Keratinocyte (primary cell): ENCODE measurements around the gene STK32C. TPM values are rescaled to one million over a fixed set of nuclear protein-coding genes. Genes with fewer than 3 reads are reported as not detected.

Source experiments
- DNase-seq: peaks from one replicate; pipeline ENCODE4 v3.0.0-alpha.2; 2011; ENCODE audit warnings: low read depth, missing footprints, low spot score
- FAIRE-seq: peaks from 2 replicates; lab custom pipeline; 2011; peaks lifted over from hg19 to GRCh38; lab: Jason Lieb, UNC
- H2AFZ ChIP-seq: 2 replicates; pipeline ENCODE4 v1.6.0; 2012; ENCODE audit warnings: low read length, control low read depth, inconsistent platforms; ENCODE audit not compliant: control insufficient read depth
- H3K27ac ChIP-seq: 2 replicates; pipeline ENCODE4 v1.5.1; 2011; ENCODE audit warnings: low read length; ENCODE audit not compliant: control insufficient read depth, insufficient read depth
- H3K27me3 ChIP-seq: 3 replicates; pipeline ENCODE4 v1.6.0; 2011; ENCODE audit warnings: low read length; ENCODE audit not compliant: control insufficient read depth, insufficient read depth; ENCODE audit errors: extremely low read depth
- H3K36me3 ChIP-seq, 2 experiments: 2 replicates in 1 of 2; 3 replicates in 1 of 2; pipeline ENCODE4 v1.5.1; 2011; ENCODE audit warnings: low read length in 2 of 2, mild to moderate bottlenecking in 1 of 2; ENCODE audit not compliant: control insufficient read depth in 2 of 2, insufficient read depth in 2 of 2; ENCODE audit errors: extremely low read depth in 1 of 2
- H3K4me1 ChIP-seq: 3 replicates; pipeline ENCODE4 v1.5.1; 2011; ENCODE audit warnings: low read length; ENCODE audit not compliant: control insufficient read depth, insufficient read depth; ENCODE audit errors: extremely low read depth
- H3K4me2 ChIP-seq: 3 replicates; pipeline ENCODE4 v1.6.0; 2011; ENCODE audit warnings: low read depth, low read length; ENCODE audit not compliant: control insufficient read depth, insufficient read depth; ENCODE audit errors: extremely low read depth
- H3K4me3 ChIP-seq, 3 experiments: fragments of 200-600 bp in 1 of 3; sonication (generic) in 1 of 3; 2 replicates in 2 of 3; 3 replicates in 1 of 3; pipeline ENCODE4 v1.5.1; 2011 to 2016; ENCODE audit warnings: low read length in 3 of 3, mild to moderate bottlenecking in 3 of 3, control low read depth in 2 of 3, inconsistent platforms in 1 of 3, low read depth in 1 of 3, mixed read lengths in 1 of 3, mixed run types in 1 of 3, moderate library complexity in 1 of 3; ENCODE audit not compliant: control insufficient read depth in 2 of 3, insufficient read depth in 2 of 3; ENCODE audit errors: extremely low read depth in 1 of 3
- H3K79me2 ChIP-seq: 2 replicates; pipeline ENCODE4 v1.6.0; 2012; ENCODE audit warnings: low read length; ENCODE audit not compliant: control insufficient read depth, insufficient read depth
- H3K9ac ChIP-seq: 3 replicates; pipeline ENCODE4 v1.6.0; 2011; ENCODE audit warnings: low read length; ENCODE audit not compliant: control insufficient read depth, insufficient read depth; ENCODE audit errors: extremely low read depth
- H3K9me1 ChIP-seq: 3 replicates; pipeline ENCODE4 v1.6.0; 2011; ENCODE audit warnings: low read length; ENCODE audit not compliant: control insufficient read depth, insufficient read depth; ENCODE audit errors: extremely low read depth
- H3K9me3 ChIP-seq: 2 replicates; pipeline ENCODE4 v1.5.1; 2012; ENCODE audit warnings: low read depth, low read length; ENCODE audit not compliant: control insufficient read depth
- H4K20me1 ChIP-seq: 3 replicates; pipeline ENCODE4 v1.6.0; 2011; ENCODE audit warnings: low read length; ENCODE audit not compliant: control insufficient read depth, insufficient read depth; ENCODE audit errors: extremely low read depth
- EZH2 ChIP-seq: IDR thresholded peaks from one replicate; pipeline ENCODE4 v1.6.1; 2012; ENCODE audit warnings: inconsistent platforms, mild to moderate bottlenecking, low read length, moderate library complexity
- dilution Hi-C: fragments of 300-500 bp; cut with MboI; formaldehyde crosslinking; loops from one replicate; pipeline ENCODE4 v1.7.0; 2020; ENCODE audit warnings: low sequenced_read_pairs; ENCODE audit not compliant: extremely low pct_ligation_motif_present
- polyA plus RNA-seq, 5 experiments: library from polyadenylated mRNA; depleted of rRNA in 3 of 5; stranded (reverse) in 3 of 5; stranded (forward) in 1 of 5; unstranded in 1 of 5; fragments of >200 nt; gene quantifications; 1 replicate in 1 of 5; 2 replicates in 3 of 5; 3 replicates in 1 of 5; pipeline versions ENCODE4 v1.2.1 to v1.2.3, GENCODE V29; 2011 to 2012; ENCODE audit warnings: missing spikeins in 2 of 5, low read depth in 1 of 5, low replicate concordance in 1 of 5
- TF ChIP-seq, protein P1 (sequence below), 3 experiments: IDR thresholded peaks in 1 of 3; conservative IDR thresholded peaks in 1 of 3; optimal IDR thresholded peaks in 1 of 3; 2 replicates in 2 of 3; 3 replicates in 1 of 3; pipeline versions ENCODE3 to v1.5.1; 2011; ENCODE audit warnings: low read length in 3 of 3, mild to moderate bottlenecking in 3 of 3, moderate library complexity in 2 of 3, control low read depth in 1 of 3, inconsistent platforms in 1 of 3; ENCODE audit not compliant: insufficient read depth in 2 of 3; ENCODE audit errors: extremely low read depth in 1 of 3

STK32C gene
- polyA plus RNA-seq, 1 donor (not counting 4 experiments of a cell fraction or from before 2014, with no cell fraction given), result 4.1 TPM

- Histone ChIP-seq H3K9ac (no peak overlapping the region), H3K4me1 (no peaks in the 10 kb centered on the region), H3K27ac (no peak overlapping the region), H4K20me1 (no peaks in the 10 kb centered on the region), H3K4me3 (no peak overlapping the region), H3K79me2 (peaks cover 3% of the 10 kb centered on the region), H3K27me3 (peaks cover 41% of the 10 kb centered on the region), H3K9me1 (no peaks in the 10 kb centered on the region), H3K9me3 (no peaks in the 10 kb centered on the region), H2AFZ (no peak overlapping the region), H3K36me3 (no peaks in the 10 kb centered on the region), H3K4me2 (no peak overlapping the region)
- FAIRE-seq (no peak), DNase-seq (no peak)
- dilution Hi-C loops, result no loop called here
- TF ChIP-seq EZH2, result no peak
- TF ChIP-seq, protein P1, sequence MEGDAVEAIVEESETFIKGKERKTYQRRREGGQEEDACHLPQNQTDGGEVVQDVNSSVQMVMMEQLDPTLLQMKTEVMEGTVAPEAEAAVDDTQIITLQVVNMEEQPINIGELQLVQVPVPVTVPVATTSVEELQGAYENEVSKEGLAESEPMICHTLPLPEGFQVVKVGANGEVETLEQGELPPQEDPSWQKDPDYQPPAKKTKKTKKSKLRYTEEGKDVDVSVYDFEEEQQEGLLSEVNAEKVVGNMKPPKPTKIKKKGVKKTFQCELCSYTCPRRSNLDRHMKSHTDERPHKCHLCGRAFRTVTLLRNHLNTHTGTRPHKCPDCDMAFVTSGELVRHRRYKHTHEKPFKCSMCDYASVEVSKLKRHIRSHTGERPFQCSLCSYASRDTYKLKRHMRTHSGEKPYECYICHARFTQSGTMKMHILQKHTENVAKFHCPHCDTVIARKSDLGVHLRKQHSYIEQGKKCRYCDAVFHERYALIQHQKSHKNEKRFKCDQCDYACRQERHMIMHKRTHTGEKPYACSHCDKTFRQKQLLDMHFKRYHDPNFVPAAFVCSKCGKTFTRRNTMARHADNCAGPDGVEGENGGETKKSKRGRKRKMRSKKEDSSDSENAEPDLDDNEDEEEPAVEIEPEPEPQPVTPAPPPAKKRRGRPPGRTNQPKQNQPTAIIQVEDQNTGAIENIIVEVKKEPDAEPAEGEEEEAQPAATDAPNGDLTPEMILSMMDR (optimal IDR thresholded peaks at IDR 0.05 in 1 of 3, IDR thresholded peaks at IDR 0.05 in 1 of 3, conservative IDR thresholded peaks at IDR 0.05 in 1 of 3; ENCODE audit: extremely low read depth in 1 of 3, insufficient read depth in 2 of 3, low read length in 3 of 3), result no peak
Measured at GRCh38 chr10:132183046-132183445, 124.7 kb downstream of the STK32C start.

- no peak overlapping the region for H3K4me2 ChIP-seq
- no peaks in the 10 kb centered on the region for H3K79me2 ChIP-seq
- DNase-seq (no peak), FAIRE-seq (no peak)
- H3K27ac ChIP-seq, result no peak overlapping the region
- H3K9me1 ChIP-seq, result no peaks in the 10 kb centered on the region
- H3K27me3 ChIP-seq, result peaks cover 39% of the 10 kb centered on the region
- no peaks in the 10 kb centered on the region for H3K36me3 ChIP-seq
- no peaks in the 10 kb centered on the region for H4K20me1 ChIP-seq
- H3K4me1 ChIP-seq, result no peaks in the 10 kb centered on the region
- H2AFZ ChIP-seq, result no peak overlapping the region
- TF ChIP-seq EZH2, result no peak
- TF ChIP-seq, protein P1 (optimal IDR thresholded peaks at IDR 0.05 in 1 of 3, IDR thresholded peaks at IDR 0.05 in 1 of 3, conservative IDR thresholded peaks at IDR 0.05 in 1 of 3; ENCODE audit: extremely low read depth in 1 of 3, insufficient read depth in 2 of 3, low read length in 3 of 3), result no peak
- H3K4me3 ChIP-seq, result no peak overlapping the region
- H3K9ac ChIP-seq, result no peak overlapping the region
- dilution Hi-C loops, result no loop called here
- no peaks in the 10 kb centered on the region for H3K9me3 ChIP-seq
Measured at GRCh38 chr10:132182591-132182990, 125.2 kb downstream of the STK32C start.
